Sigmoid colon (tissue), 7 donors: Measurements from ENCODE around the gene CCDC71L. TPM values are rescaled to one million over a fixed set of nuclear protein-coding genes. Genes with fewer than 3 reads are reported as not detected.

Experiments
- DNase-seq: peaks from one replicate; pipeline ENCODE4 v3.0.0-alpha.2; 2019
- H3K27ac ChIP-seq, 4 donors: fragments of 200-600 bp; sonication (generic); one replicate each; pipeline ENCODE4 v1.5.1; 2016 to 2019; ENCODE audit warnings: mild to moderate bottlenecking in 1 of 4
- H3K27me3 ChIP-seq, 3 donors: fragments of 200-600 bp; sonication (generic); one replicate each; pipeline ENCODE4 v1.5.1; 2019; ENCODE audit warnings: mild to moderate bottlenecking in 1 of 3
- H3K36me3 ChIP-seq, 4 donors: fragments of 200-600 bp; sonication (generic); one replicate each; pipeline ENCODE4 v1.5.1; 2016 to 2019
- H3K4me1 ChIP-seq, 4 donors: fragments of 200-600 bp; sonication (generic); one replicate each; pipeline ENCODE4 v1.5.1; 2017 to 2019
- H3K4me3 ChIP-seq, 4 donors: fragments of 200-600 bp; sonication (generic); one replicate each; pipeline ENCODE4 v1.5.1; 2017 to 2019; ENCODE audit warnings: mild to moderate bottlenecking in 2 of 4, moderate library complexity in 1 of 4
- H3K9me3 ChIP-seq, 4 donors: fragments of 200-600 bp in 3 of 4; sonication (generic) in 3 of 4; one replicate each; pipeline versions ENCODE4 v1.5.1 to v1.6.1; 2013 to 2019
- EP300 ChIP-seq, 4 donors: sonication (generic); formaldehyde crosslinking; IDR thresholded peaks; one replicate each; pipeline ENCODE4 v1.6.1; 2017; ENCODE audit warnings: antibody characterized with exemption in 4 of 4
- POLR2A ChIP-seq, 2 donors: fragments of 450-650 bp; IDR thresholded peaks; one replicate each; pipeline ENCODE4 v1.6.1; 2016; ENCODE audit warnings: antibody characterized with exemption in 2 of 2, mild to moderate bottlenecking in 2 of 2, moderate library complexity in 2 of 2
- POLR2AphosphoS5 ChIP-seq, 4 donors: sonication (generic); formaldehyde crosslinking; IDR thresholded peaks; one replicate each; pipeline ENCODE4 v1.6.1; 2017; ENCODE audit warnings: antibody characterized with exemption in 4 of 4
- WGBS, 2 donors: extraction: QIAGEN DNeasy Blood & Tissue Kit; methylation state at CpG; one replicate each; pipeline ENCODE4 v1.1.7; 2013; 5-methylcytosine and 5-hydroxymethylcytosine counted together
- intact Hi-C: fragments of 100-400 bp; cut with DNase I; formaldehyde crosslinking; loops from one replicate; pipeline ENCODE4 v1.15.1; 2023
- polyA plus RNA-seq, 3 donors: library from polyadenylated mRNA; stranded (reverse); fragments of 200-250 nt; gene quantifications; one replicate each; pipeline ENCODE4 v1.2.3, GENCODE V29; 2013
- total RNA-seq, 4 donors: library from RNA; depleted of rRNA; stranded (reverse); fragments of >200 nt; gene quantifications; one replicate each; pipeline ENCODE4 v1.1.0, GENCODE V29; 2016
- TF ChIP-seq, protein P1 (sequence below), 4 experiments: fragments of 450-650 bp in 3 of 4; fragments of 200-600 bp in 1 of 4; IDR thresholded peaks; one replicate each; pipeline ENCODE4 v1.5.1; 2016 to 2019; ENCODE audit warnings: antibody characterized with exemption in 4 of 4, mild to moderate bottlenecking in 3 of 4, moderate library complexity in 2 of 4
- donor health status: healthy with polysubstance abuse.
- donor health status: Bipolar disorder and iron deficiency.
- donor health status: healthy.

The CCDC71L gene
- total and polyA plus RNA-seq, 7 donors: 8.3 to 84.0 (median 15.0) TPM

DNA sequence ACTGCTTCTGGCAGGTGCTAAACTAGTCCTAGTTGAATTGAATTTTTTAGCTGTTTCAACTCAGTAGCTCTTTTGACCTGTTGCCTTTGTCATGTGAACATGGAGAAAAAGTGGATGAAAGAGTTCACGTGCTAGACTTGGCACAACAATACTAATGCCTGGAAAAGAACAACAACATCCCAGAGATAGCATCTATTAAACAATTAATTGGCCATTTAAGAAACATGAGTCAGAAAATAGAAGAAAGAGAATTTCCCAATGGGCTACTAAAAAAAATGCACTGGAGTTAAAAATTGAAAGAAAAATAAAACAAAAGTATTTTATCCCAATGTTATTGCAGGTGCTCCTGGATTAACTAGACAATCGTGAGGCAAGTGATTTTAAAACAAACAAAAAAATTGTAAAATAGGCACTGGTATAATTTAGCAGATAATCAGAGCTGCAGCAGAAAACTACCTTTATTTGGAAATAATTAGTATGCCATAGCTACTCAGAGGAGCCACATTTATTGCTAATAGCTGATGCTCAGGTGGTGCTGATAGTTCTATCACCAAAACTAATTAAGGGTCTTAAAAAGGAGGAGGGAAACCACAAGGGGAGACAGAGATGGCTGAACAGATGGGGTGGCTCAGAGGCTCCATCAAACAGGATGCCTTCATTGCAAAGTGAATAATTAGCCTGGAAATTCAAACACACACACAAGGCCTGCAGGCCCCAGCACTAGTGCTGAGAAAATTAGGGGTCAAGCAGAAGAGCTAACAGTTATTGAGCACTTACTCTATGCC lies 17.6 kb downstream of the CCDC71L start:
- Histone ChIP-seq H3K27me3 (no peaks in the 10 kb centered on the region), H3K4me1 (no peaks in the 10 kb centered on the region), H3K4me3 (no peak overlapping the region), H3K36me3 (no peaks in the 10 kb centered on the region), H3K27ac (no peak overlapping the region), H3K9me3 (no peaks in the 10 kb centered on the region)
- TF ChIP-seq POLR2AphosphoS5 (IDR thresholded peaks at IDR 0.05): no peak
- 56 to 71% methylated on average over 2 of the region's 2 CpGs for WGBS, 2 donors
- intact Hi-C loops: no loop called here
- DNase-seq: no peak

DNA sequence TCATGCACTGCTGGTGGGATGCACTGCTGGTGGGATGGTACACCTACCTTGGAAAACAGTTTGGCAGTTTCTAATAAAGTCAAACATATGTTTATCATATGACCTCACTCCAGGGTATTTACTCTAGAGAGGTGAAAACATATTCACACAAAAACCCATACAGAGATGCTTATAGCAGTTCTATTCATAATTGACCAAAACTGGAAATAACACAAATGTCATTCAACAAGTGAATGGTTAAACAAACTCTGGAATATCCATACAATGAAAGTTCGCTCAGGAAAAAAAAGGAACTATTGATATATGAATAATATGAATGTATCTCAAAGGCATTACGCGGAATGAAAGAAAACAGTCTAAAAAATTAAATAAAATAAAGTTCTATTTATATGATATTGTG lies 19.5 kb downstream of the CCDC71L start:
- intact Hi-C loops: no loop called here
- Histone ChIP-seq H3K4me3 (no peak overlapping the region), H3K27ac (no peak overlapping the region), H3K4me1 (no peaks in the 10 kb centered on the region), H3K9me3 (no peaks in the 10 kb centered on the region), H3K36me3 (no peaks in the 10 kb centered on the region), H3K27me3 (no peaks in the 10 kb centered on the region)
- WGBS, 2 donors: 97% methylated on average over 3 of the region's 3 CpGs
- no peak for DNase-seq
- TF ChIP-seq, protein P1, sequence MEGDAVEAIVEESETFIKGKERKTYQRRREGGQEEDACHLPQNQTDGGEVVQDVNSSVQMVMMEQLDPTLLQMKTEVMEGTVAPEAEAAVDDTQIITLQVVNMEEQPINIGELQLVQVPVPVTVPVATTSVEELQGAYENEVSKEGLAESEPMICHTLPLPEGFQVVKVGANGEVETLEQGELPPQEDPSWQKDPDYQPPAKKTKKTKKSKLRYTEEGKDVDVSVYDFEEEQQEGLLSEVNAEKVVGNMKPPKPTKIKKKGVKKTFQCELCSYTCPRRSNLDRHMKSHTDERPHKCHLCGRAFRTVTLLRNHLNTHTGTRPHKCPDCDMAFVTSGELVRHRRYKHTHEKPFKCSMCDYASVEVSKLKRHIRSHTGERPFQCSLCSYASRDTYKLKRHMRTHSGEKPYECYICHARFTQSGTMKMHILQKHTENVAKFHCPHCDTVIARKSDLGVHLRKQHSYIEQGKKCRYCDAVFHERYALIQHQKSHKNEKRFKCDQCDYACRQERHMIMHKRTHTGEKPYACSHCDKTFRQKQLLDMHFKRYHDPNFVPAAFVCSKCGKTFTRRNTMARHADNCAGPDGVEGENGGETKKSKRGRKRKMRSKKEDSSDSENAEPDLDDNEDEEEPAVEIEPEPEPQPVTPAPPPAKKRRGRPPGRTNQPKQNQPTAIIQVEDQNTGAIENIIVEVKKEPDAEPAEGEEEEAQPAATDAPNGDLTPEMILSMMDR (IDR thresholded peaks at IDR 0.05): no peak
- no peak for TF ChIP-seq POLR2A (IDR thresholded peaks at IDR 0.05)
- TF ChIP-seq EP300 (IDR thresholded peaks at IDR 0.05): no peak
- TF ChIP-seq POLR2AphosphoS5 (IDR thresholded peaks at IDR 0.05): no peak

DNA sequence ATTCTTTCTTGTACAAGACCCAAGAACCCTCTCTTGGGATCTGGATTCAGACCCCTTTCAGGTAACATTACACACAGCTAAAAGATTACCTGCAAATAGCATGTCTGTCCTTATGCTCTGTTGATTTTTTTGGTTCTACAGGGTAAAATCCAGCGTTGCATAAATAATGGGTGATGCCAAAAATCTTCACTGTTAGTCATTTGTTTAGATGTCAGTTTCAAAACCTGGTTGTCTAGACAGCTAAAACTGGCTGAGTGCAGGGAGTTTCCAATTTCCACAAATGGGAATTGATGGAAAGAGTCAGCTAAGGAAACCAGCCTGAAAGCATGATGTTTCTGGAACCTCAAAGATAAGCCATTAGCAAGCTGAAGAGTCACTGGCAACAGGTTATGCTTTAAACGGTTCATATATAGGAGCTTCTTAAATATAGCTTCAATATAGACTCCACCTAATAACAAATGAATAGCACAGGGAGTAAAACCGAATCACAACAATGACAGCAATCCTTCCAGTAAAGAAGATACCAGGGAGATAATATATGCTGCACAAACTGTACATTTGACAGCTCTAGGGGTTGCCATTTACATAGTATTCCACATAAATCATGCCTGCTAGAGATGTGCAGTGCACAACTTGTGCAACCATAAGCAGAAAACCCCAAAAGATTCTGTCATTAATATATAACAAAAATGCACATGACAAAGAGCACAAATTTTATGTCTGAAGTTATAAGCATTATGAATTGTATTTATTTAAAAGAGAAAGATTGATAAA lies 20.4 kb downstream of the CCDC71L start:
- Histone ChIP-seq H3K4me3 (no peak overlapping the region), H3K27ac (no peak overlapping the region), H3K36me3 (no peaks in the 10 kb centered on the region), H3K9me3 (no peaks in the 10 kb centered on the region), H3K4me1 (no peaks in the 10 kb centered on the region), H3K27me3 (no peaks in the 10 kb centered on the region)
- intact Hi-C loops: no loop called here
- no peak for DNase-seq
- 74 to 77% methylated on average over 3 of the region's 3 CpGs for WGBS, 2 donors
- TF ChIP-seq POLR2A (IDR thresholded peaks at IDR 0.05) (no peak), EP300 (IDR thresholded peaks at IDR 0.05) (no peak), POLR2AphosphoS5 (IDR thresholded peaks at IDR 0.05) (no peak)
- TF ChIP-seq, protein P1 (IDR thresholded peaks at IDR 0.05): no peak

- Histone ChIP-seq H3K4me3 (no peak overlapping the region), H3K27me3 (no peaks in the 10 kb centered on the region), H3K9me3 (no peaks in the 10 kb centered on the region), H3K36me3 (no peaks in the 10 kb centered on the region), H3K4me1 (no peaks in the 10 kb centered on the region), H3K27ac (no peak overlapping the region)
- 90 to 91% methylated on average over 7 of the region's 7 CpGs for WGBS, 2 donors
- DNase-seq: no peak
- intact Hi-C loops: no loop called here
- TF ChIP-seq EP300 (IDR thresholded peaks at IDR 0.05) (no peak), POLR2AphosphoS5 (IDR thresholded peaks at IDR 0.05) (no peak), POLR2A (IDR thresholded peaks at IDR 0.05) (no peak)
- TF ChIP-seq, protein P1 (IDR thresholded peaks at IDR 0.05): no peak
Observed at GRCh38 chr7:106639476-106640334, 21.3 kb downstream of the CCDC71L start.

- DNase-seq: no peak
- TF ChIP-seq POLR2AphosphoS5 (IDR thresholded peaks at IDR 0.05): no peak
- TF ChIP-seq POLR2A (IDR thresholded peaks at IDR 0.05): no peak
- TF ChIP-seq EP300 (IDR thresholded peaks at IDR 0.05): no peak
- intact Hi-C loops: no loop called here
- WGBS, 2 donors: 96% methylated on average over 2 of the region's 2 CpGs
- H3K9me3 ChIP-seq: no peaks in the 10 kb centered on the region
- H3K36me3 ChIP-seq: no peaks in the 10 kb centered on the region
- no peaks in the 10 kb centered on the region for H3K27me3 ChIP-seq
- no peak overlapping the region for H3K27ac ChIP-seq
- no peaks in the 10 kb centered on the region for H3K4me1 ChIP-seq
- no peak overlapping the region for H3K4me3 ChIP-seq
Observed at GRCh38 chr7:106635411-106635810, 25.5 kb downstream of the CCDC71L start.
